Tibial artery (tissue), 4 donors: ENCODE data around the gene RCAN2.
A peak's percentile ranks its signal among the peaks of the same experiment; 100 is the strongest.

ENCODE experiments used
- DNase-seq, 2 donors: peaks; one replicate each; pipeline ENCODE4 v3.0.0-alpha.2; 2019
- H3K27ac ChIP-seq, 2 donors: fragments of 200-600 bp; sonication (generic) in 1 of 2; 1 replicate in 1 of 2; 2 replicates in 1 of 2; pipeline ENCODE4 v1.5.1; 2018 to 2019; ENCODE audit warnings: mild to moderate bottlenecking in 1 of 2
- H3K27me3 ChIP-seq, 2 donors: fragments of 200-600 bp; sonication (generic) in 1 of 2; one replicate each; pipeline versions ENCODE4 v1.5.1 to v1.6.0; 2016 to 2019
- H3K36me3 ChIP-seq, 3 donors: fragments of 200-600 bp; sonication (generic) in 2 of 3; one replicate each; pipeline ENCODE4 v1.5.1; 2016 to 2019; ENCODE audit warnings: mild to moderate bottlenecking in 2 of 3
- H3K4me1 ChIP-seq, 4 donors: fragments of 200-600 bp; sonication (generic) in 2 of 4; 1 replicate in 3 of 4; 2 replicates in 1 of 4; pipeline ENCODE4 v1.5.1; 2016 to 2019
- H3K4me3 ChIP-seq, 2 donors: fragments of 200-600 bp; sonication (generic) in 1 of 2; 1 replicate in 1 of 2; 2 replicates in 1 of 2; pipeline ENCODE4 v1.5.1; 2018 to 2019; ENCODE audit warnings: mild to moderate bottlenecking in 2 of 2
- H3K9me3 ChIP-seq, 3 donors: fragments of 200-600 bp; sonication (generic) in 1 of 3; one replicate each; pipeline ENCODE4 v1.5.1; 2016 to 2019
- intact Hi-C: fragments of 100-400 bp; cut with DNase I; formaldehyde crosslinking; loops from one replicate; pipeline ENCODE4 v1.15.0; 2023; ENCODE audit warnings: low total_unique reads
- TF ChIP-seq, protein P1 (sequence below), 2 experiments: fragments of 200-600 bp in 1 of 2; fragments of 450-650 bp in 1 of 2; IDR thresholded peaks; one replicate each; pipeline ENCODE4 v1.5.1; 2017 to 2019; ENCODE audit warnings: antibody characterized with exemption in 2 of 2, mild to moderate bottlenecking in 1 of 2, moderate library complexity in 1 of 2

RCAN2 gene

DNA sequence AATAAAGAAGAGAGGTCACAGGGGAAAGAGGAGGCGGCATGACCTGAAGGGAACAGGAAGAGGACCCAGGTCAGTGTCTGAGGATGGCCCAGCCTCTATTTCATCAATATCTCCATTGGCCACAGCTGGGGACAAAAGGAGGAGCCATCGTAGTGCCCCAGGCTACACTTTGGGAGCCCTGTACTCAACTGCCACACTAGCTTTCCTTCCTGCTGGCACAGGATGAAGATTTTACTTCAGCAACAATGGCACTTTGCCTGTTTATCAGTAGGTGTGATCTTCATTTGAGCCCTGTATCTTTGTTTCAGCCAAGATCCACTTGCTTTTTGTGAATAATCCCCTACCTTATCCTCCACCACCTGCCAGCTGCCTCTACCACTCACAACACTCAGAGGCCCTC lies 35.4 kb upstream of the RCAN2 start:
- peak overlapping the region in 1 of 2 donors; percentile 18 for H3K27ac ChIP-seq
- TF ChIP-seq, protein P1, sequence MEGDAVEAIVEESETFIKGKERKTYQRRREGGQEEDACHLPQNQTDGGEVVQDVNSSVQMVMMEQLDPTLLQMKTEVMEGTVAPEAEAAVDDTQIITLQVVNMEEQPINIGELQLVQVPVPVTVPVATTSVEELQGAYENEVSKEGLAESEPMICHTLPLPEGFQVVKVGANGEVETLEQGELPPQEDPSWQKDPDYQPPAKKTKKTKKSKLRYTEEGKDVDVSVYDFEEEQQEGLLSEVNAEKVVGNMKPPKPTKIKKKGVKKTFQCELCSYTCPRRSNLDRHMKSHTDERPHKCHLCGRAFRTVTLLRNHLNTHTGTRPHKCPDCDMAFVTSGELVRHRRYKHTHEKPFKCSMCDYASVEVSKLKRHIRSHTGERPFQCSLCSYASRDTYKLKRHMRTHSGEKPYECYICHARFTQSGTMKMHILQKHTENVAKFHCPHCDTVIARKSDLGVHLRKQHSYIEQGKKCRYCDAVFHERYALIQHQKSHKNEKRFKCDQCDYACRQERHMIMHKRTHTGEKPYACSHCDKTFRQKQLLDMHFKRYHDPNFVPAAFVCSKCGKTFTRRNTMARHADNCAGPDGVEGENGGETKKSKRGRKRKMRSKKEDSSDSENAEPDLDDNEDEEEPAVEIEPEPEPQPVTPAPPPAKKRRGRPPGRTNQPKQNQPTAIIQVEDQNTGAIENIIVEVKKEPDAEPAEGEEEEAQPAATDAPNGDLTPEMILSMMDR (IDR thresholded peaks at IDR 0.05), result no peak
- H3K27me3 ChIP-seq, result no peaks in the 10 kb centered on the region
- H3K4me1 ChIP-seq, result peaks cover 0 to 73% (median 30%) of the 10 kb centered on the region in 4 donors
- no peaks in the 10 kb centered on the region for H3K36me3 ChIP-seq
- DNase-seq, result no peak
- no peaks in the 10 kb centered on the region for H3K9me3 ChIP-seq
- intact Hi-C loops, result no loop called here
- H3K4me3 ChIP-seq, result no peak overlapping the region

DNA sequence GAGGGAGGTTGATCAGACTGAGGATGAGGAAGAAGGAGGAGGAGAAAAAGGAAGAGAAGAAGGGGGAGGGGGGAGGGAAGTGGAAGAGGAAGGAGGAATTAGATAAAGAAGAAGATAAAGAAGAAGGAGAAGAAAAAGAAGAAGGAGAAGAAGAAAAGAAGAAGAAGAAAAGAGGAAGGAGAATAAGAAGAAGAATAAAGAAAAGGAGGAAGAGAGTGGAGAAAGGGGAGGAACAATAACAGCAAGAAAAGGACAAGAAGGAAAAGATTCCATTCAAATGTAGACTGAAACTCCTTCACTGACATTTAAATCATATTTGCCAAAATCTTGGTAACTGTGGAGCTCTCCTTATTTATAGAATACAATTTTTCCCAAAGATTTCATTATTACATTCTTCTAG lies 34.3 kb upstream of the RCAN2 start:
- Histone ChIP-seq H3K4me1 (peaks cover 0 to 75% (median 31%) of the 10 kb centered on the region in 4 donors), H3K27me3 (no peaks in the 10 kb centered on the region), H3K36me3 (no peaks in the 10 kb centered on the region), H3K9me3 (no peaks in the 10 kb centered on the region), H3K27ac (peak overlapping the region in 1 of 2 donors; percentile 18), H3K4me3 (no peak overlapping the region)
- no peak for DNase-seq
- intact Hi-C loops, result no loop called here
- TF ChIP-seq, protein P1 (IDR thresholded peaks at IDR 0.05), result no peak

DNA sequence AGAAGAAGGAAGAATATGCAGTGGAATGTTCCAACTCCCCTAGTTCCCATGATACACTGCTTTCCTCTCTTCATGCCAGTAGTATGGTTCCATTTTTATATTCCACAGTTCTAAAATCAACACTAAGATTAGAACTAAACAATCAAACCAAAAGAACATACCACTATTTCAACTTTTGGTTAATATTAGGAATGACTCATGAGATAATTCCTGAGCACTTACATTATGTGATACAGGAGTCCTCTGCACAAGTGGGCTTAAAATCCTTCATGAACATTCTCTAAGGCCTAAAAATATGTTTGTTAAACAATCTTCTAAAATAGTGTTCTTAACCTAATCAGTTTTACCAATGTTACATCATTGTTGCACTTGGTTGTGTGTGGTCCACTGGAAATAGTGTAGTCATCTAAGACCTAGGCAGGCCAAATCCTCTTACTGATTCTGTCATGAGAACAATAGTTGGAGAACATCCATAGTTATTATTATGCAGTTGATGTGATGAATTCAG lies 30.3 kb upstream of the RCAN2 start:
- Histone ChIP-seq H3K27ac (peak overlapping the region; percentile 66 to 70), H3K36me3 (no peaks in the 10 kb centered on the region), H3K9me3 (no peaks in the 10 kb centered on the region), H3K4me3 (no peak overlapping the region), H3K4me1 (peaks cover 0 to 69% (median 21%) of the 10 kb centered on the region in 4 donors), H3K27me3 (no peaks in the 10 kb centered on the region)
- TF ChIP-seq, protein P1 (IDR thresholded peaks at IDR 0.05), result no peak
- intact Hi-C loops, result no loop called here
- no peak for DNase-seq

DNA sequence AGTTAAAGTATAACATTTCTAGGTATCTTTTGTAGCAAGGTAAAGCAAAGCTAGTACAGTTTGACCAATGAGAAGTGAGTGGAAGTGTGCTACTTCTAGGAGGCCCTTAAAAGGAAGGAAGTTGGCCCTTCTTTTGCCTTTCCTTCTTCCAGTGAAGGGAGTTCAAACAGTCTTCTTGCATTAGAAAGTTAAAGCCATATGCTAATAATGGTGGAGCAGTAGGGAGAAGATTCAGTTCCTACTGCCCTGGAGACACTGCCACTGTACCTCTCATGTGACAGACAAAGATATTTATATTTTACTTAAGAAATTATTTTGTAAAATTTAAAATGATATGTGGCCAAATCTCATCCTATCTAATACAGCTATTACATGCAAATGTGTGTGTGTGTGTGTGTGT lies 26.0 kb upstream of the RCAN2 start:
- intact Hi-C loops, result no loop called here
- Histone ChIP-seq H3K27me3 (no peaks in the 10 kb centered on the region), H3K9me3 (no peaks in the 10 kb centered on the region), H3K36me3 (no peaks in the 10 kb centered on the region), H3K4me3 (no peak overlapping the region), H3K27ac (peak overlapping the region; percentile 66 to 70), H3K4me1 (peaks cover 0 to 67% (median 21%) of the 10 kb centered on the region in 4 donors)
- TF ChIP-seq, protein P1 (IDR thresholded peaks at IDR 0.05), result no peak
- no peak for DNase-seq

DNA sequence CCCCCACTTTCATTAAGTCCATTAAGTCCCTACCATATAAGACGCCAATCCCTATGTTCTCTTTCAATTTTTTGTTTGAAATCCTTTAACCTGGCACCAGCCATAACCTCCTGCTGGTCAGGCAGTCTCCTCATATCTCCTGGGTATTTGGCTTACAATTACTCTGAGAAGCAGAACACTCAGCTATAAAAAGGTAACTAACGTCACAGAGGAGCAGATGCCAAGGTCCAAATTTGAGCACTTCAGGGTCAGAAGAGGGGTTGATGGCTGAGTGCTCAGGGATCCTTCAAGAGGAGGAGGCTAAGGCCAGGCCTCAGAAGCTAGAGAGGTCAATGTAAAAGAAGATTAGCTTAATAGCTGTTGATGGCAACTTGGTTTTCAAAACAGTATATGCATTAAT lies 22.3 kb upstream of the RCAN2 start:
- no peaks in the 10 kb centered on the region for H3K36me3 ChIP-seq
- H3K4me1 ChIP-seq, result peaks cover 0 to 67% (median 39%) of the 10 kb centered on the region in 4 donors
- TF ChIP-seq, protein P1 (IDR thresholded peaks at IDR 0.05), result peak in 1 of 2 experiments; percentile 7
- no peak overlapping the region for H3K4me3 ChIP-seq
- H3K27me3 ChIP-seq, result no peaks in the 10 kb centered on the region
- intact Hi-C loops, result no loop called here
- DNase-seq, result no peak
- H3K27ac ChIP-seq, result peak overlapping the region; percentile 73 to 83
- no peaks in the 10 kb centered on the region for H3K9me3 ChIP-seq

DNA sequence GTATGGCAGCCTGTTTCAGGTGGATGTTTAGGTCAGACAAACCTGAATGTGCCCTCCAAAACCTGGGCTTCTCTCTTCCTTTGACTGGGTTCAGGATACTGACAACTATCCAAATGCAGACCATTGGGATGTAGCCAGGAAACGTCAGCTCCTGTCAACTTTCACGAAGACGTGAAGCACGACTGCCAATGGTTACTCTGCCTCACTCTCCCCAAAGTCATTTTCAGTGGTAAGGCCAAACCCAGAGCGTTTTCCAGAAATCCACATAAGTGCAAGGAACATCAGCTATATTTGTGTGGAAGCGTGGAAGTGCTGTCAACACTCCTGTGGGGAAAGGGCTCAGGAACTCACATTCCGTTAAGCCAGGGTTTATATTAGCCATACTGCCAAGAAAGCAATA lies 20.1 kb upstream of the RCAN2 start:
- no peak for DNase-seq
- TF ChIP-seq, protein P1 (IDR thresholded peaks at IDR 0.05), result no peak
- peaks cover 0 to 79% (median 43%) of the 10 kb centered on the region in 4 donors for H3K4me1 ChIP-seq
- no peak overlapping the region for H3K4me3 ChIP-seq
- no peaks in the 10 kb centered on the region for H3K27me3 ChIP-seq
- H3K36me3 ChIP-seq, result no peaks in the 10 kb centered on the region
- H3K9me3 ChIP-seq, result no peaks in the 10 kb centered on the region
- H3K27ac ChIP-seq, result peak overlapping the region; percentile 73 to 83
- intact Hi-C loops, result no loop called here
